Measurements from ENCODE around the gene ARPC1B. TPM values are rescaled to one million over a fixed set of nuclear protein-coding genes. Genes with fewer than 3 reads are reported as not detected.
A peak's percentile ranks its signal among the peaks of the same experiment; 100 is the strongest.

Gene ARPC1B
- total RNA-seq, 2 donors from 2014 or later, result 60.0 to 131 TPM

DNA sequence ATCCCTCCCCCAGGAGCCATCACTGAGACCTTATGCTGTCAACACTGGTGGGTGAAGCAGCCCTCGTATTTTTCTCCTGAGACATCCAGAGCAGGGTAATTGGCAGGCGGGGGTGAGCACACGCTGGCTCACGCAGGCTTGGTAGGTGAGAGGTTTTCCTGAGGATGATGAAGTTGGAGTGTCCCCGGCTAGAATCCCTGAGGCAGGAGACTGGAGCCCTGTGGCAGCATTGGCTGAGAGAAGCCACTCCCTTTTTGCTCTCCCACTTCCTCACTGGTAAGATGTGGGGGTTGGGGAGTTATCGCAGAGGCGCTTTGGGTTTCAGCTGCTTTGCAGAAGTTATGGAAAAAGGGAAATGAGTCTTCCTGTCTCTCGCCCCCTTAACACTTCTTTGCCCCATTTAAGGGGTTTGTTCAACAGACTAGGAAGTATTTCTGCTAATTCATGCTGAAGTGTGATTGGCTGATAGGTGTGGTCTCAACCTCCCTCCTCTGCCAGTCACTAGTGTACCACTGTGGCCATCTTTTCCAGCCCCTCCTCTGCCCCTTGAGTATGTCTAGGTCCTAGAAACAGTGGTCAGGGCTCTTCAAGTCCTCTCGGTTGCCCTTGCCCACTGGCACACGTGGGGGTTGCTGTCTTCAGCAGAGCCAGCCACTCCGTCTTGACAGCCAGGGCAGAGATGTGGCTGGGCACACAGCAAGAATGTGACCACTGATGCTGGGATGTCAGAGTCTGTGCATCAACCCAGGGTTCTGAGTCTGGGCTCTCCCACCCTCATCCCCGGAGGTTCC is 5.7 kb downstream of the ARPC1B start:
- no peak overlapping the region for H3K4me3 ChIP-seq
- H3K9me3 ChIP-seq, result no peaks in the 10 kb centered on the region
- intact Hi-C loops (cut with DNase I), result no loop called here
- H3K27me3 ChIP-seq, result no peaks in the 10 kb centered on the region
- no peaks in the 10 kb centered on the region for H3K36me3 ChIP-seq (replicated peaks in 1 of 2; ENCODE audit: insufficient read depth in 1 of 2, low read depth in 2 of 2)
- ATAC-seq (no peak), DNase-seq (peak in 1 of 4 donors; percentile 65)
- peaks cover 17% of the 10 kb centered on the region for H3K4me1 ChIP-seq
- 69 to 72% methylated on average over 5 to 12 of the region's 12 CpGs for WGBS, 2 donors
- no peak for TF ChIP-seq POLR2A (IDR thresholded peaks at IDR 0.05)
- TF ChIP-seq, protein P1, sequence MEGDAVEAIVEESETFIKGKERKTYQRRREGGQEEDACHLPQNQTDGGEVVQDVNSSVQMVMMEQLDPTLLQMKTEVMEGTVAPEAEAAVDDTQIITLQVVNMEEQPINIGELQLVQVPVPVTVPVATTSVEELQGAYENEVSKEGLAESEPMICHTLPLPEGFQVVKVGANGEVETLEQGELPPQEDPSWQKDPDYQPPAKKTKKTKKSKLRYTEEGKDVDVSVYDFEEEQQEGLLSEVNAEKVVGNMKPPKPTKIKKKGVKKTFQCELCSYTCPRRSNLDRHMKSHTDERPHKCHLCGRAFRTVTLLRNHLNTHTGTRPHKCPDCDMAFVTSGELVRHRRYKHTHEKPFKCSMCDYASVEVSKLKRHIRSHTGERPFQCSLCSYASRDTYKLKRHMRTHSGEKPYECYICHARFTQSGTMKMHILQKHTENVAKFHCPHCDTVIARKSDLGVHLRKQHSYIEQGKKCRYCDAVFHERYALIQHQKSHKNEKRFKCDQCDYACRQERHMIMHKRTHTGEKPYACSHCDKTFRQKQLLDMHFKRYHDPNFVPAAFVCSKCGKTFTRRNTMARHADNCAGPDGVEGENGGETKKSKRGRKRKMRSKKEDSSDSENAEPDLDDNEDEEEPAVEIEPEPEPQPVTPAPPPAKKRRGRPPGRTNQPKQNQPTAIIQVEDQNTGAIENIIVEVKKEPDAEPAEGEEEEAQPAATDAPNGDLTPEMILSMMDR (IDR thresholded peaks at IDR 0.05), result no peak
- H3K27ac ChIP-seq, result peak overlapping the region in 3 of 4 donors; percentile 16 to 74 (median 46)

DNA sequence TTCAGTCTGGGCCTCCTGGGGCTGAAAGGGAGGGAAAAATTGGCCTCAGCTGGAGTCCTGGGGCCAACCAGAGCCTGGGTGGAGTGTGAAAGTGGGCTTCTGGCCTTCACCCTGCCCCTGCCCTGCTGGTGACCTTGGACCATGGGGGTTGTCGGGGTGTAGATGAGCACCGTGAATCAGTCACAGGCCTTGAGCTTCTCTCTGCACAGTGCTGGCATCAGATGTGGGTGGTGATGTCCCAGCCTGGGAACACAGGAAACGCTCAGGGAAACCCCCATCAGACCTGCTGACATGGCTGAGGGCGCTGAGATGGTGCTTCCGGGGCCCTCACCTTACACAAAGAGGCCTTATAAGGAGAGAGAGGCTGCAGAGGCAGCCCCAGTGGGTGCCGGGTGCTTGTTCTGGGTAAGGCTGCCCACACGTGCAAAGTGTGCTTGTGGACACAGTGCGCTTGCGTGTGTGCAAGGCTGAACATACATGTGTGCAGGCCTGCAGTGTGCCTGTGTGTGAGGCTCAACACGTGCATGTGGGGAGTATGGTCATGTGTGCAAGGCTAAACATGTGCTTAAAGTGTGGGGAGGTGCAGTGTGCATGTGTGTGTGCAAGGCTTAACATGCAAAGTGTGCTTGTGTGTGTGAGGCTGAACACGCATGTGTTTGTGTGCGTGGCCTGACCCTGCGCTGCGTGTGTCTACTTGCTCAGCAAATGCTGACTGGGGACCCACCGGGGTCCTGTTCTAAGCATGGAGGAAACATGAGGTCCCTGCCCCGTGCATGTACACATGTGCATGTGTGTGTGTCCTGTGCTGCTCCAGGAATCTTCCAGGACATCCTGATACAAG is 6.5 kb downstream of the ARPC1B start:
- H3K36me3 ChIP-seq (replicated peaks in 1 of 2; ENCODE audit: insufficient read depth in 1 of 2, low read depth in 2 of 2), result no peaks in the 10 kb centered on the region
- H3K9me3 ChIP-seq, result no peaks in the 10 kb centered on the region
- intact Hi-C loops (cut with DNase I), result no loop called here
- WGBS, 2 donors, result 59 to 67% methylated on average over 9 to 16 of the region's 16 CpGs
- H3K4me1 ChIP-seq, result peaks cover 9% of the 10 kb centered on the region
- H3K27me3 ChIP-seq, result no peaks in the 10 kb centered on the region
- TF ChIP-seq POLR2A (IDR thresholded peaks at IDR 0.05), result no peak
- TF ChIP-seq, protein P1 (IDR thresholded peaks at IDR 0.05), result no peak
- no peak overlapping the region for H3K4me3 ChIP-seq
- peak overlapping the region in 2 of 4 donors; percentile 46 to 74 for H3K27ac ChIP-seq
- DNase-seq, result peak in 2 of 4 donors; percentile 21 to 60
- ATAC-seq, result peak; percentile 30

DNA sequence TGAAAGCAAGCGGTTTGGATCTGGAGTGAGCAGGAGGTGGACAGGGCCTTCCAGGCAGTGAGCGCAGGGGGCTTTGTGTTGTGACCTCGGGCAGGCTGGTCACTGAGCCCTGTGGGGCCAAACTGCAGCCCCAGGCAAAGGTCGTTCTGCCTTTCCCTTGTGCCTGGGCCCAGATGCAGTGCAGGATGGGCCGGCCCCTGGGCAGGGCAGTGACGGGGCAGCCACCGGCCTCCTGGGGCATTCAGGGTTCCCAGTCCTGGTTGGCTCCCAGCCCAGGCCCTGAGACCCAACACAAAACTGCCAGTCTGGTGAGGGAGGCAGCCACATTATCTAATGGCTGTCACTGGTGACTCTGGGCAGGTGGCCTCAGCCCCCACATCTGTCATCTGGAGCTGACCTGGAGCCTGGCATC is 7.1 kb downstream of the ARPC1B start:
- Histone ChIP-seq H3K4me1 (peaks cover 7% of the 10 kb centered on the region), H3K9me3 (no peaks in the 10 kb centered on the region), H3K4me3 (no peak overlapping the region), H3K27ac (no peak overlapping the region), H3K27me3 (no peaks in the 10 kb centered on the region), H3K36me3 (replicated peaks in 1 of 2; ENCODE audit: insufficient read depth in 1 of 2, low read depth in 2 of 2) (no peaks in the 10 kb centered on the region)
- DNase-seq (no peak), ATAC-seq (no peak)
- no peak for TF ChIP-seq POLR2A (IDR thresholded peaks at IDR 0.05)
- TF ChIP-seq, protein P1 (IDR thresholded peaks at IDR 0.05), result no peak
- intact Hi-C loops (cut with DNase I), result no loop called here
- WGBS, 2 donors, result 61 to 74% methylated on average over 3 to 5 of the region's 7 CpGs

DNA sequence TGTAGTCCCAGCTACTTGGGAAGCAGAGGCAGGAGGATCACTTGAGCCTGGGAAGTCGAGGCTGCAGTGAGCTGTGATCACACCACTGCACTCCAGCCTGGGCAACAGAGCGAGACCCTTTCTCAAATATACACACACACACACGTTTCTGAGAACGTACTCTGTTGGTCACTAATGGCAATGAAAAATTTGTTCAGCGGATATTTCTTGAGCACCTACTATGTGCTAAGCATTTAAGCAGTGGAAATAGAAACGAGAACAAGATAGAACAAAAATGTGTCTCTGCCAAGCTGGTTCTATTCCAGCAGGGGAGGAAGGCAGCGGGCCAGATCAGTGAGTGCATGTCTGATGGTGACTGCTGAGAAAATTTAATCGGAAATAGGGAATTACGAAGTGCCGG is 8.7 kb downstream of the ARPC1B start:
- TF ChIP-seq POLR2A (IDR thresholded peaks at IDR 0.05), result no peak
- TF ChIP-seq, protein P1 (IDR thresholded peaks at IDR 0.05), result no peak
- no peaks in the 10 kb centered on the region for H3K36me3 ChIP-seq (replicated peaks in 1 of 2; ENCODE audit: insufficient read depth in 1 of 2, low read depth in 2 of 2)
- no peaks in the 10 kb centered on the region for H3K27me3 ChIP-seq
- ATAC-seq, result no peak
- H3K27ac ChIP-seq, result no peak overlapping the region
- intact Hi-C loops (cut with DNase I), result no loop called here
- no peak for DNase-seq
- peaks cover 7% of the 10 kb centered on the region for H3K4me1 ChIP-seq
- WGBS, 2 donors, result 83 to 91% methylated on average over 9 to 10 of the region's 10 CpGs
- no peak overlapping the region for H3K4me3 ChIP-seq
- no peaks in the 10 kb centered on the region for H3K9me3 ChIP-seq

Data from body of pancreas (tissue), 4 donors.